ENCODE measurements around the gene LCLAT1.

LCLAT1 gene

DNA sequence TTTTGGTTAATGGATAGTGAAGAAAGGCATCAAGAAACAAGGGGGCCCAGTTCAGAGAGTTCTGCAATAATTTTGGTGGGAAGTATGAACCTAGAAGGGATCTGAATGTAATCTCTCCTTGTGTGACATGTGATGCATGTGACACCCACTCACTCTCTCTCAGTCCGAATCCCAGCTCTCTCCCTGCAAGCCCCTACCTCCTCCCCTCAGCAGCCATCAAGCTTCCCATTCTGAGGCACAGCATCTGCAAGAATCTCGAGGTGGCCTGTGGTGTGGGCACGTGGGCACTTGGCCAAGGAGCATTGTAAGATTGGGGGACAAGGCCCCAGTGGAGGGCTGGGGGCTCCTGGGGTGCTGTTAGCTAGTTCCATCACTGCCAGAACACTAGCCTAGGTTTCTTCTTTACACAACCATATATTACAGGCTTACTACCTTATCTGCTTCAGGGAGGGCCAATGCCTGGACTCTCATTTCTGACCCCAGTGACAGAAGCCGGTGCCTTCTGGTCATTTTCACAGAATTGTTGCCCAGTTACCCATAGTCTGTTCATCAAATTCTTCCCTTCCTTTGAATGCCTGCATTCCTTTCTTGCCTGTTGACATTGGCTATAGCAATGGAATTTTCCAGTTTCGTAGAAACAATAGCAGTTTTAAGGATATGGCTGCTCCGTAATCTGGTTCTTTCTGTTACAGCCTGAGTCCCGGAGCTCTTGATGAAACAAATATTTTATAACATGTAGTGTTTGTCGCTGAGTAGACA lies 13.3 kb upstream of the LCLAT1 start:
- Histone ChIP-seq H3K36me3 (ENCODE audit: insufficient read depth, low read length) (no peaks in the 10 kb centered on the region), H3K4me3 (no peak overlapping the region), H3K9me3 (ENCODE audit: low read depth, low read length) (no peaks in the 10 kb centered on the region), H3K9ac (ENCODE audit: insufficient read length) (no peak overlapping the region), H3K27ac (no peak overlapping the region)
- TF ChIP-seq FOXP2 (optimal IDR thresholded peaks at IDR 0.05; ENCODE audit: control extremely low read depth, extremely low read length, insufficient read depth) = no peak
- no peak for TF ChIP-seq EZH2 (IDR thresholded peaks at IDR 0.05)
- TF ChIP-seq POLR2AphosphoS5 (IDR thresholded peaks at IDR 0.05; ENCODE audit: borderline replicate concordance, low read depth, low read length) = no peak
- no peak for DNase-seq (ENCODE audit: low read depth, low spot score)

DNA sequence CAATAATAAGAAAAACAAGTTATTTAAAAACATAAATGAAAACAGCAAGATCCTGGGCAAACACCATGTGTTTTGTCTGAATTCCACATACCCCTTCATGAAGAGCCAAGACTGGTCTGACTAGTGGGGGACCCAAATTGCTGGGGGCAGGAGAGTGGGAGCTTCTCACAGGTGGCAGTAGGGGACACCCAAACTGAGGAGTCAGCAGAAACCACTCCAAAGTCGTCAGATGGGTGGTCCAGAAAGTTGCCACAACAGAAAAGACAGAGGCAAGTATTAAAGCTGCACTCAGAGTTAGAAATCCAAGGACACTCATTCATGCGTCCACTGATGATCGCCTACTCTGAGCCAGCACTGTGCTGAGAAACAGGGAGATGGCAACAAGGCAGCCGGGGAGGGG lies 12.3 kb upstream of the LCLAT1 start:
- no peak overlapping the region for H3K9ac ChIP-seq (ENCODE audit: insufficient read length)
- TF ChIP-seq POLR2AphosphoS5 (IDR thresholded peaks at IDR 0.05; ENCODE audit: borderline replicate concordance, low read depth, low read length) = no peak
- TF ChIP-seq FOXP2 (optimal IDR thresholded peaks at IDR 0.05; ENCODE audit: control extremely low read depth, extremely low read length, insufficient read depth) = no peak
- TF ChIP-seq EZH2 (IDR thresholded peaks at IDR 0.05) = no peak
- DNase-seq (ENCODE audit: low read depth, low spot score) = no peak

DNA sequence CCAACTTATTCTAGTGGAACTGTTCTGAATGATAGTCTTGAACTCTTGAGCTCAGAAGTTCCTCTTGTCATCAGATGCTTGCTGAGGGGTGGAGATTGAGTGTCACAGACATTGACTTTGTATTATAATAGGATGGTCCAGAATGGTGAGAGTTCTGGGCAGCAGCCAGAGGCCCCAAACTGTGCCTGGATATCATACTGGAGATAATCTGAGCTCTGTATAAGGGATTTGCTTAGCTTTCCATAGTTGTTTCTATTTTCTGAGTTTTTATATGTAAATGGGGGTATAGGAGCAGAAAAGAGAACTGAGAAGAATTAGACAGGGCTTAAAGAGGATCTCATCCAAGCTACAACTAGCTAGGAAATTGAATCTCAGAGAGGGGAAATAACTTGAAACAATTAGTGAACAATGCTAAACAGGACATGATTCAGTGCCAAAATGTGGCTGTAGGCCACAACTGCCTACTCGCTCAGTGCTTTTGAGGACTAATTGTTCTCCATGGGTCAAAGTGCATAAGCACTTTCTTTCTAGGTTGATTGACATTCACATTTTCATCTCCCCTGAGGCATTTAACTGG lies 10.1 kb upstream of the LCLAT1 start:
- no peak overlapping the region for H3K4me3 ChIP-seq
- H3K9ac ChIP-seq (ENCODE audit: insufficient read length) = no peak overlapping the region
- no peaks in the 10 kb centered on the region for H3K9me3 ChIP-seq (ENCODE audit: low read depth, low read length)
- no peak for TF ChIP-seq POLR2AphosphoS5 (IDR thresholded peaks at IDR 0.05; ENCODE audit: borderline replicate concordance, low read depth, low read length)
- no peak for TF ChIP-seq FOXP2 (optimal IDR thresholded peaks at IDR 0.05; ENCODE audit: control extremely low read depth, extremely low read length, insufficient read depth)
- no peak for TF ChIP-seq EZH2 (IDR thresholded peaks at IDR 0.05)
- H3K36me3 ChIP-seq (ENCODE audit: insufficient read depth, low read length) = no peaks in the 10 kb centered on the region
- no peak for DNase-seq (ENCODE audit: low read depth, low spot score)
- H3K27ac ChIP-seq = no peak overlapping the region

More for the DNA sequence above, 12.3 kb upstream of the LCLAT1 start:
- H3K36me3 ChIP-seq (ENCODE audit: insufficient read depth, low read length) = no peaks in the 10 kb centered on the region
- no peak overlapping the region for H3K27ac ChIP-seq
- H3K4me3 ChIP-seq = no peak overlapping the region
- H3K9me3 ChIP-seq (ENCODE audit: low read depth, low read length) = no peaks in the 10 kb centered on the region

DNA sequence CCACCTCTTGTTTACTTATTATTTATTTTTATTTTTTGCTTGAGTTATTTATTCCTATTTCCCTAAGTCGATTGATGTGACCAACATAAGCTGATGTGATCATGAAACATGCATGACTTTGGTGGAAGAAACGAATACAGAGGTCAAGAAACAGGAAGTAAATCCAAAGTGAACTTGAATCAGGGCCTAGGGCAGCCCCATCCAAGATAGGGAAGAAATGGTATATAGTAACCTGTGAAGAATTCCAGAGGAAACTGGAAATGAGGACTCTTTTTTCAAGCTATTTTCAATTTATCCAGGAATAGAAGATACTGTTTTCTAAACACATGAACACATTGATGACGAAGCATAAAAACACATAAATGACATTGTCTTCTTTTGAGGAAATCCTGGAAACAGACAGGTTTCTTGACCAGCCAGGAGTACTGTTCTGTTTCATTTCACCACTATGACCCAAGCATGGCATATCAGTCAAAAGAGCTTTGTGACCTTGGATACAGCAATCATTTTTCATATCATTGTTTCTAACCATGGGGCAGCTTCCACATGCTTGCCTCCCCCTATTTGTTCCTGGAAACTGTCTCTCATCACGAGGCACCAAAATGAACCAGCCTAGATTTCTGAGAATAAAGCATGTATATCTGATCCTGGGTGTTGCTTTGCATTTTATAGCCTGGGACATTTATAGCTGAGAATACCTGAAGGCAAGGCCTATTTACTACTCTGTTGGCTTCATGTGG lies 9.1 kb upstream of the LCLAT1 start:
- H3K9me3 ChIP-seq (ENCODE audit: low read depth, low read length) = no peaks in the 10 kb centered on the region
- no peak overlapping the region for H3K27ac ChIP-seq
- H3K36me3 ChIP-seq (ENCODE audit: insufficient read depth, low read length) = no peaks in the 10 kb centered on the region
- DNase-seq (ENCODE audit: low read depth, low spot score) = no peak
- H3K4me3 ChIP-seq = no peak overlapping the region
- no peak overlapping the region for H3K9ac ChIP-seq (ENCODE audit: insufficient read length)
- TF ChIP-seq POLR2AphosphoS5 (IDR thresholded peaks at IDR 0.05; ENCODE audit: borderline replicate concordance, low read depth, low read length) (no peak), EZH2 (IDR thresholded peaks at IDR 0.05) (no peak), FOXP2 (optimal IDR thresholded peaks at IDR 0.05; ENCODE audit: control extremely low read depth, extremely low read length, insufficient read depth) (no peak)

DNA sequence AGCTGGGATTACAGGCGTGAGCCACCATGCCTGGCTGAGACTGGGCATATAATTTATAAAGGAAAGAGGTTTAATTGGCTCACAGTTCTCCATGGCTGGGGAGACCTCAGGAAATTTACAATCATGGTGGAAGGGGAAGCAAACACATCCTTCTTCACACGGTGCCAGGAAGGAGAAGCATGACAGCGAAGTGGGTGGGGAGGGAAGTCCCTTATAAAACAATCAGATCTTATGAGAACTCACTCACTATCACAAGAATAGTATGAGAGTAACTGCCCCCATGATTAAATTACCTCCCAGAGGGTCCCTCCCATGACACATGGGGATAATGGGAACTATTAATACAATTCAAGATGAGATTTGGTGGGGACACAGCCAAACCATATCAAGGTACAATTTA lies 7.8 kb upstream of the LCLAT1 start:
- no peak overlapping the region for H3K9ac ChIP-seq (ENCODE audit: insufficient read length)
- no peak overlapping the region for H3K4me3 ChIP-seq
- no peak for DNase-seq (ENCODE audit: low read depth, low spot score)
- H3K9me3 ChIP-seq (ENCODE audit: low read depth, low read length) = no peaks in the 10 kb centered on the region
- no peak for TF ChIP-seq EZH2 (IDR thresholded peaks at IDR 0.05)
- TF ChIP-seq POLR2AphosphoS5 (IDR thresholded peaks at IDR 0.05; ENCODE audit: borderline replicate concordance, low read depth, low read length) = no peak
- no peak for TF ChIP-seq FOXP2 (optimal IDR thresholded peaks at IDR 0.05; ENCODE audit: control extremely low read depth, extremely low read length, insufficient read depth)
- H3K27ac ChIP-seq = no peak overlapping the region
- no peaks in the 10 kb centered on the region for H3K36me3 ChIP-seq (ENCODE audit: insufficient read depth, low read length)

DNA sequence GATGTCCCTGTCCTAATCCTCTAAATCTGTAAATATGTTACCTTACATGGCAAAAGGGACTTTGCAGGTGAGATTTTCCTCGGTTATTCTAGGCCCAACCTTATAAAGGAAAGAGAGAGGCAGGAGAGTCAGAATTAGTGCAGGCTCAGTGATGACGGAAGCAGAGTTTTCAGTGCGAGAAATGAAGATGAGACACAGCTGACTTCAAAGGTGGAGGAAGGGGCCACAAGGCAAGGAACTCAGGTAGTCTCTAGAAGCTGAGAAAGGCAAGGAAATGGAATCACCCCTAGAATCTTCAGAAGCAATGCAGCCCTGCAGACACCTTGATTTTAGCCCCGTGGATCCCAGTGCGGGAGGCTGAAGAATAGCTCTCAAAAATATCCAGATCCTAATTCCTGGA lies 7.2 kb upstream of the LCLAT1 start:
- H3K4me3 ChIP-seq = no peak overlapping the region
- H3K9me3 ChIP-seq (ENCODE audit: low read depth, low read length) = no peaks in the 10 kb centered on the region
- no peak overlapping the region for H3K9ac ChIP-seq (ENCODE audit: insufficient read length)
- no peak overlapping the region for H3K27ac ChIP-seq
- TF ChIP-seq EZH2 (IDR thresholded peaks at IDR 0.05) = no peak
- no peak for TF ChIP-seq POLR2AphosphoS5 (IDR thresholded peaks at IDR 0.05; ENCODE audit: borderline replicate concordance, low read depth, low read length)
- no peak for TF ChIP-seq FOXP2 (optimal IDR thresholded peaks at IDR 0.05; ENCODE audit: control extremely low read depth, extremely low read length, insufficient read depth)
- DNase-seq (ENCODE audit: low read depth, low spot score) = no peak
- no peaks in the 10 kb centered on the region for H3K36me3 ChIP-seq (ENCODE audit: insufficient read depth, low read length)

DNA sequence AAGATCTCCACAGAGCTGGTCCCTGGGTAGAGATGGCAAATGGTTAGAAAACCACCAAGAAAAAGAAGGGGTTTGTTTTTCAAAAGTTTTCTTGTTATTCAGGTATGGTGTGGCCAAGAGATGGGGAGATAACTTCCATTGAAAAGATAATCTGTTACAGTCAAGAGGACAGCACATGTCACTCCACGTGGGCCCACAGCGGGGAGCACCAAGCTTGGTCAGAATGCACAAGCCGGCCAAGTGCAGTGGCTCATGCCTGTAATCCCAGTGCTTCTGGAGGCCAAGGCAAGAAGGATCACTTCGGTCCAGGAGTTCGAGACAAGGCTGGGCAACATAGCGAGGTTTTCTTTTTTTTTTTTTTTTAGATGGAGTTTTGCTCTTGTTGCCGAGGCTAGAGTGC lies 6.0 kb upstream of the LCLAT1 start:
- no peak for DNase-seq (ENCODE audit: low read depth, low spot score)
- no peak for TF ChIP-seq EZH2 (IDR thresholded peaks at IDR 0.05)
- no peak for TF ChIP-seq FOXP2 (optimal IDR thresholded peaks at IDR 0.05; ENCODE audit: control extremely low read depth, extremely low read length, insufficient read depth)
- TF ChIP-seq POLR2AphosphoS5 (IDR thresholded peaks at IDR 0.05; ENCODE audit: borderline replicate concordance, low read depth, low read length) = no peak
- no peaks in the 10 kb centered on the region for H3K9me3 ChIP-seq (ENCODE audit: low read depth, low read length)
- H3K4me3 ChIP-seq = no peak overlapping the region
- H3K36me3 ChIP-seq (ENCODE audit: insufficient read depth, low read length) = no peaks in the 10 kb centered on the region
- H3K27ac ChIP-seq = no peak overlapping the region
- no peak overlapping the region for H3K9ac ChIP-seq (ENCODE audit: insufficient read length)

DNA sequence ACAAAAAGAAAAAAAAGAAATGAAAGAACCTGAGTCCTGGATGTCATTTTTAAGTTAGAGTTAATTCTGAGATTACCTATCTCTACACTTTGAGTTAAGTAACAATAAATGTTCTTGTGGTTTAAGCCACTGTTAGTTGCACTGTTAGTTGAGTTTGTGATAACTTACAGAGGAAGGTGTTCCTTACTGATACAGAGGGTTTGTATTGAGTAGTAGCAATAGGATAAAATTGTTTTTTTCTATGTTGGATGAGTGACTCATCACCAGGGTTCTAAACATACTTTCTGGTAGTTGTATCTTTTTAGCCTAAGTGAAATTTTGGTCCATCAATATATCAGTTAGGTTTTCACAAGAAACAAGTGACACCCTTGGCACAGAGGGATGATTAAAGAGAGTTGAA lies 4.0 kb upstream of the LCLAT1 start:
- TF ChIP-seq POLR2AphosphoS5 (IDR thresholded peaks at IDR 0.05; ENCODE audit: borderline replicate concordance, low read depth, low read length) (no peak), EZH2 (IDR thresholded peaks at IDR 0.05) (no peak), FOXP2 (optimal IDR thresholded peaks at IDR 0.05; ENCODE audit: control extremely low read depth, extremely low read length, insufficient read depth) (no peak)
- Histone ChIP-seq H3K36me3 (ENCODE audit: insufficient read depth, low read length) (no peaks in the 10 kb centered on the region), H3K27ac (no peak overlapping the region), H3K9ac (ENCODE audit: insufficient read length) (no peak overlapping the region), H3K4me3 (no peak overlapping the region), H3K9me3 (ENCODE audit: low read depth, low read length) (no peaks in the 10 kb centered on the region)
- no peak for DNase-seq (ENCODE audit: low read depth, low spot score)

Data from SK-N-MC (cell line).